HG03025 (cell line): ENCODE results near the gene ZNF883.

Source experiments
- ATAC-seq: cut with Tn5 transposase; IDR thresholded peaks from one replicate; pipeline ENCODE4 v1.9.1; 2021; ENCODE audit warnings: mild to moderate bottlenecking, moderate library complexity; ENCODE audit not compliant: unreplicated experiment, low FRiP score

ZNF883 gene

DNA sequence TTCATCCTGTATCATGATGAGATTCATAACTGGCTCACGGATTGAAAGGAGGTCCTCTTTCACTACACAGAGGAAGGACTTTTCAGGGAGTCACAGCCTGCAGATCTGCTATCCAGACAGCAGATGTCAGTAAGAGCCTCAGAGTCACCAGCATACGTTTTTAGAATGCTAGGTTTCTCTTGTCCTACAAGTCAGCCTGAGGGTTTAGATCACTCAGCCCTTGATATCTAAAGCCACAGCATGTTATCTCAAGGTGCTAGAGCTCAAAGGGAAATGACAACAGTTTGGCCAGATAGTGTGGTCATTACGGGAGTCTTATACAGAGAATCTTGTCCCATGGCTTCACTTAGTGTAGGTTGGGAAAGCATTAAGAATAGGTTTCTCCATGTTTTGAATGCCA lies 90.4 kb downstream of the ZNF883 start:
- no peak for ATAC-seq

DNA sequence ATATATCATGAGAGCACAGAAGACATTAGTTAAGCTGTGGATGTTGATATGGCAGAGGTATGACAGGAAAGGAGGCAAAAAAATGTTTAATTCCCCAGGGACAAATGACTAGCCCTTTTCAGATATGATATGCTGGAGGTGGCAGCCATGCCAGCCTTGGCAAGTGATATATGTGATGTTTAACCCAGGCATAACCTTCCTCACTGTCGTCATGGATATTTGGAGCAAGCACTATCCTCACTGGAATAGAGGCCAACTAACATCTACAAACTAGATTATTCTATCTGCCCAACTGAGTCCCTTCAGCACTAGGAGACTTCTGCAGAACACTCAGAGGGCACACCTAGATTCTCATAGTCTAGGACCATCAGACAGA lies 94.0 kb downstream of the ZNF883 start:
- no peak for ATAC-seq

DNA sequence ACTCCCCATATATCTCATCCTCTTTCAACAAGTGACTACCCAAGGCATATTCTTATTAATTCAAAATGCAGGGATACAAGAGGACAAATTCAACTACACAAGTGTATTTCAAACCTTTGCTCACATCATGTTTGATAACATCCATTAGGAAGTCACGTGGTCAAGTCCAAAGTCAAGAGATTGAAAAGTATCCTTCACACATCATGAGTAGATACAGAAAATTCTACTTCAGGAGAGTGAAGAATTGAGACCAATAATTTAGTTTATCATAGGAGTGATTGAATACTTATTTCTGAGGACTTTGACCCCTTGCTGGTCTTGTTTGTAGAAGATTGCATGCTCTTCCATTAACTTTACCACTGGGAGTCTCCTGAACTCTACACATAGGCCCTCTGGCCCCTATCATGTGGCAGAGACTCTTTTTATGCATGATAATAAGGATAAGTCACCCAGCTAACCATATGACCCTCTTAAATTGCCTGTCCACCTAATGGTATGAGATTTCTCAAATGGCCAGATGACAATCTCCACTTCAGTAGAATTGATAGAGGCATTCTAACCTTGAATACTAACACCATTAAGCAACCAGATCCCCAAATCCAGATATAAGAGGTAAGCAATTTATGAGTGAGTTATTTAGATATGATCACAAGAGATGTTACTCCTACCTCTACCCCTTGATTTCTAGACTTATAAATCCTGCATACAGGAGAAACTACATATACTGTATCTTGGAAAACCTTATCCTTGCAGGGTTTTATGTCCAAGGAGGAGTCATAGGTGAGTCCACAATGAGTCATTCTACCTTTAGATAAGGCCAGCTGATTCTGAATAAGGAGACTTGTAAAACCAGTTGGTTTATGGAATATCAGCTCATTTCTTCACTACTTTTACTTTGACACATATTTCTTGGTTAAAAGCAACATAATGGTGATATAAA lies 94.7 kb downstream of the ZNF883 start:
- no peak for ATAC-seq

DNA sequence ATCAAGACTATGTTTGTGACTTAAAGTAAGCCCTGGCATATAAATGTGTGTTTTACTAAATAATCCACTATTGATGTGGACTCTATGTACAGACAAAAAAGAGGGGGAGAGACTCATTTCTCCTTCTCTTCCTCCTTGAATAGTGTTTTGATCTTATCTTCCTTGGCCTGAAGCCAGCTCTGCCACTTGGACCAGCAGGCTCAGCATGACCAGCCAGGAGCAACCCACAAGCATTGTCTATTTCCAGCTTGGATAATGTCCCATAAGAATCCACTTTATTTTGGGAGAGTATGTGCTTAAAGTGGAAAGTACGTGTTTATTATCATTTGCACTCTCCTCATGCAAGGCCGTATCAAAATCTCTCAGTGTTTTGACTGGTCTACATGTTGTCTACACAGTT lies 97.5 kb downstream of the ZNF883 start:
- no peak for ATAC-seq

DNA sequence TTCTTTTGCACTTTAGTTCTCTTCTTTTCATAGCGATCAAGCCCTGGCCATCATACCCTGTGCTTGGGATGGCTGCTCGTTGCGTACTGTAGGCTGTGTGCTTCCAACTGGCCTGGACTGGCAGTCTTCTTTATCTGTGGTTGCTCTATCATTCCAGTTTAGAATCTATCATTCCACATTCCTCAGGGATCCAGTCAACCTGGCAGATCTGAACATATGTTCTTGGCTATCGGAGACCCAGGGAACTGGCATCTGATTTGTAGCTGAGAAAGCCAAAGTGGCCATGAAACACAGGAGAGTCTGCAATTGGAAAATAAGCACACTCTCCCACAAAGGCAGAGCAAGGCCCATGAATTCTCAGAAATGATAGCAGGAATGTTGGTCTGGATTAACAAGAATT lies 98.7 kb downstream of the ZNF883 start:
- ATAC-seq: no peak

DNA sequence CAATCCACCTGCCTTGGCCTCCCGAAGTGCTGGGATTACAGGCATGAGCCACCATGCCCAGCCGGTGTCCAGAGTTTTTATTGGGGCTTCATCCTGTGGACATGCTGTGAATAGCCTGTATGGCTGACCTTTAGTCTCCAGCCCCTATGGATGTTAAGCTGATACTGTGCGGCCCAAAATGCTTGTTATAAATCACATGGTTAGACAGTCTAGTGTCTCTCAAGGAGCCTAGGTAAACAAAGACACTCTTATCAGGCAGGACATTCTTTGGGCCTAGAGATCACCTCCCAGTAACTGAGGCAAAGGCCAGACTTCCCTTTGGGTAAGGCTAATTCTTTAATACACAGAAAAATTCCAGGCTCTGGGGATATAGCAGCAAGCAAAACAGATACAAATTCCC lies 99.4 kb downstream of the ZNF883 start:
- no peak for ATAC-seq

DNA sequence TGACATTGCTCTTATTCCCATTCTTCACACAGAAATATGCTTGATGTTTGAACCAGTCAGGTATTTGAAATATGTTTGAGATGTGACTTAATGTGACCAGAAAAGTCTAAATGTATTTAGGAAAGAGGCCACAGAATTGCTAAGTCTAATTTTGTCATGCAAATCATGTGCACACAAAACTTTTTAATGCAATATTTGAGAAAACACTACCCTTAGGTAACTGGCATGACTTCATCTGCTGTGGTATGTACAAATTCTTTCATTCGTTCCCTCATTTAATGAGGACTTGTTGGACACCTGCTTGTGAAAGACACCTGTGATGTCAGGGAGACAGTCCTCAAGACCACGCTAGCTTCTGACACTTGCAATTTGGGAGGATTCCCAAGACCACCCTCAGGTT lies 100.3 kb downstream of the ZNF883 start:
- ATAC-seq: no peak
